GM21737 (cell line): ENCODE measurements around the gene C16orf87.
A peak's percentile ranks its signal among the peaks of the same experiment; 100 is the strongest.

Experiments used
- ATAC-seq: cut with Tn5 transposase; IDR thresholded peaks from one replicate; pipeline ENCODE4 v1.9.1; 2021; ENCODE audit warnings: mild to moderate bottlenecking, moderate library complexity; ENCODE audit not compliant: unreplicated experiment

The C16orf87 gene

GRCh38 chr16:46762583-46762982 lies 68.4 kb downstream of the C16orf87 start:
- no peak for ATAC-seq

DNA sequence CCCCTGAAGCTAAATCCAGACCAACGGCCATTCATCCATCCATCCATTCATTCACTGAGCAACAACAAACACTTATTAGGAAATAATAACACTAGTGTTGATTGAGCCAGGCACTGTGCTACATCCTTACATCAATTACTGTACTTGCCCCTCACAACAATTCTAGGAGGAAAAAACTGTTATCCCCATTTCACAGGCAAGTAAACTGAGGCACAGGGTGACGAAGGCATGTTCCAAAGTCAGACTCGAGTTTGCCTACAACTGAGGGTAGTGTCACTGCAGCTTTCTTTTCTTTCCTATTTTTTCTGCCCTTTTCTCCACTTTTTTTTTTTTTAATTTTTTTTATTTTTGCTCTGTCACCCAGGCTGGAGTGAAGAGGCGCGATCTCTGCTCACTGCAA lies 71.7 kb downstream of the C16orf87 start:
- ATAC-seq: no peak

- ATAC-seq: no peak
Observed at GRCh38 chr16:46757339-46758050, 73.5 kb downstream of the C16orf87 start.

DNA sequence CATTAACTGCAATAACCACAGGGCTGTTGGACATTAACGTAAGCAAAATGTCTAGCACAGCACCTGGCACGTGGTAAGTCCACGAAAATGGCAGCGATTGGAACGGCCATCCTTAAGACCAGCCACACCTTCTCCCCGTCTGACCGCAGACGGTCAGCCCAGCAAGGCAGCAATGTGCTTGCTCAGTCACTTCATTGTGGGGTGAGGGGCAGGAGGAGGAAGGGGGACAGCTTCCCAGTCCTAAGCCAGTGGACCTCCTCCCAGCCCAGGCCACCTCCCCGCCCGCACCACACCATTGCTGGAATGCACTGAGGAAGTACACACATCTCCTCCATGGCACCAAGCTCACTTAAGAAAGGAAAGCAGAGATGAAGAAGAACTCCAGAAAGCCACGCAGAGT lies 74.2 kb downstream of the C16orf87 start:
- no peak for ATAC-seq

- ATAC-seq: no peak
Observed at GRCh38 chr16:46753015-46753414, 78.0 kb downstream of the C16orf87 start.

DNA sequence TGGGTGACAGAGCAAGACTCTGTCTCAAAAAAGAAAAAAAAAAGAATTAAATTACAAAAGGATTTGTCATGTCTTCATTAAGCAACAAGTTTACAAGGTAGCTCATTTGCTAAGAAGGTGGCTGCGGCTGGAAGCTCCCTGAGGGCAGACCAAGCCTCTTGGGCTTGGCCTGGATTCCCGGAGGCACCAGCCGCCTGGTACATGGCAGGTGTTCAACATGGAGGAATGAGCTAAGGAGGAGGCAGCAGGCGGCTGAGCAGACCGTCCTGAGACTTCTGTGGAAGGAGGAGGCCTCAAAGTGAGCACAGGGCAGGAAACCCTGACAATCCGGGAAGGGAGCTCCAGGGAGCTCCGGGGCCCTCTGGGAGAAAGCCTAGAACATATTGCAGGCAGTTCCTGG lies 79.6 kb downstream of the C16orf87 start:
- ATAC-seq: no peak

GRCh38 chr16:46748775-46749705 lies 81.9 kb downstream of the C16orf87 start:
- ATAC-seq: peak; percentile 85

GRCh38 chr16:46747777-46748651 lies 83.0 kb downstream of the C16orf87 start, which contains the start of gene MYLK3:
MYLK3 (minus strand) TSS chr16:46748344; CDS start chr16:46748193, 151 bp downstream.
- ATAC-seq: no peak

DNA sequence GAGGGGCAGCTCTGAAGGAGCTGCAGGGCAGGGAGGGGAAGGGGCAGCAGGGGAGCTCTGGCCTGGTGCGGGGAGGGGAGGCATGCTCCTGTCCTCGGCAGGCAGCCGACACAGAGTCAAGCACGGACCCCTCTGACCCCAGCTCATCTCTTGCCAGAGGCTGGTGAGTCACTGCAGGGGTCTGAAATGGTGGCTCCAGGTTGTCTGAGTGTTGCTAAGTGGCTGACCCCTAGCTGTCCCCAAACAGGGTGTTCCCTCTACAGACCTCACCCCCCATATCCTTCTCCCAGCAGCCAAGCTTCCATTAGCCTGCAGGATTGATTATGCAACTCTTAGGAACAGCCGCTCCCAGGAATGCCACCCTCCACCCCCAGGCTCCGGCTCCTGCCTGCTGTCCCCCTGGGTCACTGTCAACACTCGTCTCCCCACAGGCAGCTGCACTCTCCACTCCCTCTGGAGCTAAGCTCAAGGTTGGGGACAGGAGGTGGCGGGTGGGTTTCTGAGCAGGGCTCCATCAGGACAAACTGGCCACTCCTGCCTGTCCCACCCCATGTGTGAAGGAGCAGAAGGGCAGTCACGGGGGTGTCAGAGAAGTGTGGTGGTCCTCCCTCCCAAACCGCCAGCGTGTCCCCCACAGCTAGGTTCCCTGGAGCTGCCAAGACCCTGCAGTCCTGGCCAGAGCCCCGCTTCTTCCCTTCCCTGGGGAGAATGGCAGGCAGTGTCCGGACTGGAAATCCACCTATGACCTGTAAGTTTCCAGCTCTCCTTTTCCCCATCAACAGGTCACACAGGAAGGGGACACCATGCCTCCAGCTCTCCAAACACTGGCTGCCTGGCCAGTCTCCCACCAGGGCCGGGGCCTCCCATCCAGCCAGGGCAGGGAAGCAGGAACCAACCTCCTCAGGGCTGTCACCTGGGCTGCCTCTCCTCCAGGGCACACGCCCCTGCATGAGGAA lies 83.9 kb downstream of the C16orf87 start:
- no peak for ATAC-seq
